Endothelial cell of hepatic sinusoid (primary cell): Measurements from ENCODE around the gene HOXC12.

Experiments
- in situ Hi-C: cut with HindIII; loops from 2 replicates; pipeline ENCODE4 v1.10.0; 2017; ENCODE audit warnings: low sequenced_read_pairs

HOXC12 gene, protein sequence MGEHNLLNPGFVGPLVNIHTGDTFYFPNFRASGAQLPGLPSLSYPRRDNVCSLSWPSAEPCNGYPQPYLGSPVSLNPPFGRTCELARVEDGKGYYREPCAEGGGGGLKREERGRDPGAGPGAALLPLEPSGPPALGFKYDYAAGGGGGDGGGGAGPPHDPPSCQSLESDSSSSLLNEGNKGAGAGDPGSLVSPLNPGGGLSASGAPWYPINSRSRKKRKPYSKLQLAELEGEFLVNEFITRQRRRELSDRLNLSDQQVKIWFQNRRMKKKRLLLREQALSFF

DNA sequence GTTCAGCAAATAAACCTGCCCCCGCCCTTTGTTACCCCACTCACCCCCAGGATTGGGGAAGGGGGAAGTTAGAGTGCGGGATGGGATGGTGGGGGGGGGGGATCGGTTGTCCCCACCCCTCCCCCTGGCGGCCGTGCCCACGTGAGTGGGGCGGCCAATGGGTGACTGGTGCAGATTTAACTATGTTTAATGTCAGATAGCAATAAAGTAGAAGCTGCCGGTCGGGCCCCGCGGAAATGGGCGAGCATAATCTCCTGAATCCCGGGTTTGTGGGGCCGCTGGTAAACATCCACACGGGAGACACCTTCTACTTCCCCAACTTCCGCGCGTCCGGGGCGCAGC is at the start of gene HOXC12:
TSS of gene HOXC12 (plus strand) at position 210 of the 342 bp plus-strand sequence. CDS start at position 237, 27 bp downstream.
- in situ Hi-C loops, result no loop called here

- in situ Hi-C loops, result loop anchor here (5.0 kb wide), 1 partner anchor 80 kb away; no protein-coding TSS in a partner anchor
These were observed 47.6 kb upstream of the HOXC12 start for GRCh38 chr12:53907103-53907502.

- in situ Hi-C loops, result no loop called here
These were observed 37.7 kb upstream of the HOXC12 start for GRCh38 chr12:53916788-53917655.

GRCh38 chr12:53924521-53925405 is 29.9 kb upstream of the HOXC12 start:
- in situ Hi-C loops, result no loop called here

- in situ Hi-C loops, result no loop called here
These were observed 27.3 kb upstream of the HOXC12 start for GRCh38 chr12:53927220-53928029.

- in situ Hi-C loops, result no loop called here
These were observed 26.5 kb upstream of the HOXC12 start for GRCh38 chr12:53928054-53928835.

GRCh38 chr12:53929527-53929926 is 25.2 kb upstream of the HOXC12 start:
- in situ Hi-C loops, result no loop called here

DNA sequence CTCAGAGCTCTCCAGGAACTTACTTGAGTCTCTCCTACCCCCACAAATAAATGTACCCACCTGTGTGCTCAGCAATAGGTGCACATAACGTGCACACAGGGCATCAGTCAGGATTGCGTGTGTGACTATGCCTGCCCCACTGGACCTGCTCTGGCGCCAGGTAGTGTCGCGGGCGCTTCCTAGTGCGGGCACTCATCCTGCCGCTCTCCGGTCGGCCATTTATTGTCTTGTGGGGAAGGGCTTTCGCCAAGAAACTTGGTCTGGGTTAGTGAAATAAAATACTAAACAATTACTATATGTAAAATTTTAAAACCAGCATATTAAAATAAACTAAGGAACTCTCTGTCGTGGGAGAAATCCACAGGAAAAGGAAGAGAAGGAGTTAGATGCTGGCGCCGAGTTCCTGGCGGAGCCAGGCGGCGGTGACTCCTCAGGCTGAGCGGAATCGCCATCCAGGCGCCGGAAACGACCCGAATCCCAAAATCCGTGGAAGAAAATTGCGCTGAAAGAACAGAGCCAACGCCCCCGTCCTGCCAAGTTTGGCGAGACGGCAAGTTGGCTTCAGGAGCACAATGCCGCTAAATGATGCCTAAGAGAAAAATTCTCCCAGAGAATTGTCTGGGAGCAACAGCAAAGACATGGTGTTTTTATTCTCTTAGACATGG is 24.0 kb upstream of the HOXC12 start:
- in situ Hi-C loops, result no loop called here

GRCh38 chr12:53931844-53932581 is 22.7 kb upstream of the HOXC12 start:
- in situ Hi-C loops, result no loop called here

DNA sequence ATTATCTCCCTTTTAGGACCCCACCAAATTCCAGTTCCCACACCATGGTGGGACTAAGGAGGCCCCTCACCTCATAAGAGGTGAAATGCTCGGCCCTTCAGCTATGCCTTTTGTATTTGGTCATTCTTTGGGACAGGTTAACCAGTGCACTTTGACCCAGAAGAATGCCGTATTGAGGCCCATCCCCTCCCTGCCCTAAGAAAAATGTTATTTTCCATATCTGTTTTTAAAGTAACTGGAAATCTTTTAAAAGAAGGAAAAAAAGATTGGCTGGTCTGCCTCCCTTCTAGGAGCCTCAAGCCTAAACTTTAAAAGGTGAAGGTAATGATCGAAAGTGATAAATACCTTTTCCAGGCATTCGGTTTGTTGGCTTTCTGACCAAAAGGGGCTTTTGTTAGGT is 21.8 kb upstream of the HOXC12 start:
- in situ Hi-C loops, result no loop called here

DNA sequence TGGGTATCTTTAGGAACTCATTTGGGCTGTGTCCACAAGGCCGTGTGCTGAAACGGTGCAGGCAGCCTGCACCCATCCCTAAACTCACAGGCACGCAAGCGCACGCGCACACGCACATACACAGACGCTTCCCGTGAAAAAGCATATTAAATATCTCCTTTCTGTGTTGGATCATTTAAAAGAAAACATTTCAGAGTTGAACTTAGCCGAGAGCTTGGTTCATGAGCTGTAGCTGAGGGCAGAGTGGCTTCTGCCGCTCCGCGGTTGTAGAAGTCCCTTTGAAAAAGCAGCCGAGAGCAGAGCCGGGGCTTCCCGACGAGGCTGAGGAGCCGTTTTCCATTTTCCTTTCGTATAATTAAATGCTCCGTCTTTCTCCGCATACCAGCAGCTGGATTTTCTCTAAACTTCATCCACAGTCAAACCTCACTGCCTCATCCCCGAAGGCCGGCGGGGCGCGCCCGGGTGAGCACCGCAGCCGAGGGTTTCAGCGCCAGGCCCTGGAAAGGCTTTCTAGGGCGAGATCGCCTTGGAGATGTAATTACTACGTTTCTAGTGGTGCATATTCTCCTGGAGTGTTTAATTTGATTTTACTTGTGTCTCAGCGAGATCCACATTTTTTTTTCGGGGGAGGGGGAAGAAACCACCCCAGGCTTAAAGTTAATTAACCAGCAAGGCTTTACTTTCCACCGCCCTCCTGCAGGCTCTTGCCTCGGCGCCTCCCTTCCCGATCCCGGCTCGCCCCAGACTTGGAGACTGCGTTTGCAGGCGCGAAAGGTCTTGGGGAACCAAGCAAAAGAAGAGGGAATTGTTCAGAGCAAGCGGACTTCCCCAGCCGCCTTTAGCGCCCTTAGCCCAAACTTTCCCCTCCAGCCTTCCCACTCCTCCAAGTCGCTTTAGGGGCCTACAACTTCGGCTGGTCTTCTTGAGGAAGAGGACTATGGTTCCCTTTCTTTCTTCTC is 19.0 kb upstream of the HOXC12 start:
- in situ Hi-C loops, result no loop called here

DNA sequence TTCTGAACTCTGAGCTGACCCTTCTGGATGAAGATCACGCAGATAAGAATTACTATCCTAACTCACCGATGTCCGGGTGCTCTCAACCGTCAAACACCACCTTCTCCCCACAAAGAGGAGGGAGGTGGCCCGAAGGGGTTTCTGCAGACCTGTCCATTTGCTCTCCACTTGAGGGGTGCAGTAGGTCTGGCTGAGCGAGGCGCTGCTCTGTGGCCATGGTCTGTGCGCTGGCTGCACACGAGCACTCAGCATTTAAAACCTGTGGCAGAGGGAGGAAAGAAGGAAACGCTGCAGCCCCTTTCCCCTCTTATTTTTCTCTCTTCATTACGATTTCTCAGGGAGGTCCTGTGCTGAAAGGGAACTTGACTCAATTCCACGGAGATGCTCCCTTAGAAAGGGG is 17.6 kb upstream of the HOXC12 start:
- in situ Hi-C loops, result no loop called here

DNA sequence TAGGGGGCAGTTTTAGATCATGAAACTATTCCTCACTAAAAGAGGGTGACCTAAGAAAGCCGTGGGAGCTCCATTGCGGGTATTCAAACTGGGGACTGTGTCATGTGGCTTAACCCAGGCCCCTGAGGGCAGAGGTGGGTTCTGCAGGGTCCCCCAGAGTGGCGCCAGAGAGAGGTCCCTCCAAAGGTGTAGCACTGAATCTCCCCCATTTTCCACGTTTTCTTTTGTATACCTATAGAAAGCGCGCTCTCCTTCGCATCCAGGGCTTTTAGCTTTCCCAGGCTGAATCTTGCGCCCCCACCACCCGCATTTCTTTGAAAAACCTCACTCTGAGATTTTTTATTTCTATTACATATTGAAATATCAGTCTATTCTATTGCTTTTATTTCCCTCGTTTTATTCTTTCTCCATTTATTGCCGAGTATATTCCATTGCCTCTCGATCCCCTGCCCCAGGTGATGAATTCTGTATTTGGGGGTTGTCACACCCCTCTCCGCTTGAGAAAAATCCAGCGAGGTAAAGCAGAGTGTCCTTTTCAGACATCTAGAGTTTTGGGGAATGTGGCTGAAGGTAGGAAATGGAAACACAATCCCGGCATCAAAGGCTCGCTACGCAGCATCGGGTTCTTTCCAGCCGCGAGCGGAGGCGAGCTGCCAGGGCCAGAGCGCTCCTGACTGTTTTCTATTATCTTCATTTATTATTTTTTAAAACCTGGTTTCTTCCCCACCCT is 16.9 kb upstream of the HOXC12 start:
- in situ Hi-C loops, result no loop called here

- in situ Hi-C loops, result no loop called here
These were observed 16.2 kb upstream of the HOXC12 start, which contains the start of gene HOXC13 for GRCh38 chr12:53938326-53939140. Gene HOXC13, plus strand, starts transcription at chr12:53938831. Its CDS starts 76 bp downstream, at chr12:53938907.
